Stimulated activated CD4-positive, alpha-beta T cell treated with anti-CD3 and anti-CD28 coated beads, Interleukin-15, amount 100 ng/mL, for 24 hours (primary cell): Measurements from ENCODE around the gene PPP1R1C.

Source experiments
- DNase-seq: peaks from one replicate; pipeline ENCODE4 v3.0.0-alpha.2; 2020

The PPP1R1C gene

GRCh38 chr2:182117196-182117595 is 131.5 kb downstream of the PPP1R1C start:
- no peak for DNase-seq

- DNase-seq, result no peak
Measured at GRCh38 chr2:182128821-182129707, 143.4 kb downstream of the PPP1R1C start.

- no peak for DNase-seq
Measured at GRCh38 chr2:182132605-182133004, 147.0 kb downstream of the PPP1R1C start.

- DNase-seq, result no peak
Measured at GRCh38 chr2:182133195-182133891, 147.7 kb downstream of the PPP1R1C start.

GRCh38 chr2:182134201-182134600 is 148.5 kb downstream of the PPP1R1C start:
- DNase-seq, result no peak

- DNase-seq, result no peak
Measured at GRCh38 chr2:182142062-182142461, 156.4 kb downstream of the PPP1R1C start.

GRCh38 chr2:182144041-182144775 is 158.6 kb downstream of the PPP1R1C start:
- DNase-seq, result no peak

- DNase-seq, result no peak
Measured at GRCh38 chr2:182144776-182145165, 159.1 kb downstream of the PPP1R1C start.

GRCh38 chr2:182148344-182148743 is 162.7 kb downstream of the PPP1R1C start:
- DNase-seq, result no peak

GRCh38 chr2:182163878-182164277 is 178.2 kb downstream of the PPP1R1C start:
- no peak for DNase-seq

- DNase-seq, result no peak
Measured at GRCh38 chr2:182164686-182165085, 179.0 kb downstream of the PPP1R1C start.

- DNase-seq, result no peak
Measured at GRCh38 chr2:182165202-182165601, 179.5 kb downstream of the PPP1R1C start.

- no peak for DNase-seq
Measured at GRCh38 chr2:182166406-182166805, 180.8 kb downstream of the PPP1R1C start.

- no peak for DNase-seq
Measured at GRCh38 chr2:182166841-182167240, 181.2 kb downstream of the PPP1R1C start.
